Measurements from ENCODE around the gene ELAVL2.

The ELAVL2 gene

GRCh38 chr9:23747088-23748075 lies 78.7 kb downstream of the ELAVL2 start:
- ChIA-PET CTCF (no interaction called here), POLR2A (no interaction called here)
- DNase-seq (ENCODE audit: extremely low spot score): no peak
- TF ChIP-seq, protein P1, sequence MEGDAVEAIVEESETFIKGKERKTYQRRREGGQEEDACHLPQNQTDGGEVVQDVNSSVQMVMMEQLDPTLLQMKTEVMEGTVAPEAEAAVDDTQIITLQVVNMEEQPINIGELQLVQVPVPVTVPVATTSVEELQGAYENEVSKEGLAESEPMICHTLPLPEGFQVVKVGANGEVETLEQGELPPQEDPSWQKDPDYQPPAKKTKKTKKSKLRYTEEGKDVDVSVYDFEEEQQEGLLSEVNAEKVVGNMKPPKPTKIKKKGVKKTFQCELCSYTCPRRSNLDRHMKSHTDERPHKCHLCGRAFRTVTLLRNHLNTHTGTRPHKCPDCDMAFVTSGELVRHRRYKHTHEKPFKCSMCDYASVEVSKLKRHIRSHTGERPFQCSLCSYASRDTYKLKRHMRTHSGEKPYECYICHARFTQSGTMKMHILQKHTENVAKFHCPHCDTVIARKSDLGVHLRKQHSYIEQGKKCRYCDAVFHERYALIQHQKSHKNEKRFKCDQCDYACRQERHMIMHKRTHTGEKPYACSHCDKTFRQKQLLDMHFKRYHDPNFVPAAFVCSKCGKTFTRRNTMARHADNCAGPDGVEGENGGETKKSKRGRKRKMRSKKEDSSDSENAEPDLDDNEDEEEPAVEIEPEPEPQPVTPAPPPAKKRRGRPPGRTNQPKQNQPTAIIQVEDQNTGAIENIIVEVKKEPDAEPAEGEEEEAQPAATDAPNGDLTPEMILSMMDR (IDR thresholded peaks at IDR 0.05; ENCODE audit: control extremely low read depth, extremely low read depth, low read depth, missing control alignments): no peak

- ChIA-PET POLR2A (no interaction called here), CTCF (no interaction called here)
- DNase-seq (ENCODE audit: extremely low spot score): no peak
- TF ChIP-seq, protein P1 (IDR thresholded peaks at IDR 0.05; ENCODE audit: control extremely low read depth, extremely low read depth, low read depth, missing control alignments): no peak
Measured at GRCh38 chr9:23746317-23746716, 79.7 kb downstream of the ELAVL2 start.

- CTCF ChIA-PET: no interaction called here
- TF ChIP-seq, protein P1 (IDR thresholded peaks at IDR 0.05; ENCODE audit: control extremely low read depth, extremely low read depth, low read depth, missing control alignments): no peak
- POLR2A ChIA-PET: no interaction called here
- DNase-seq (ENCODE audit: extremely low spot score): no peak
Measured at GRCh38 chr9:23743036-23743435, 83.0 kb downstream of the ELAVL2 start.

DNA sequence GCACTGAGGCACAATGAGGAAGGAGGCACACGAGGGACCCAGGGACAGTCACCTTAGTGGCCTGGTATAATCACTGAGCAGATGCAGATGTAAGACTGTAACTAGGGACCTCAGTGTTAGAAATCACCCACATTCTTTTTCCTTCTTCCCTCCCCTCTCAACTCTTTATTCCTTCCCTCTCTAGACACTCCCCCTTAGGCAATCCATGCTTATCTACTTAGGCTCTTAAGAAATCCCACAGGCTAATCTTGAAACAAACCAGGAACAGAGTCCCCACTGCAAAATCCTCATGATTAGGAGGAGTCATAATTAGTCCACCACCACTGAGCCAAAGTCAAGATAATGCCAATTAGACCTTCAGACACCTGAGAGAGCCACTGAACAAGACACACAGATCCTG lies 84.7 kb downstream of the ELAVL2 start:
- CTCF ChIA-PET: no interaction called here
- TF ChIP-seq, protein P1 (IDR thresholded peaks at IDR 0.05; ENCODE audit: control extremely low read depth, extremely low read depth, low read depth, missing control alignments): no peak
- no peak for DNase-seq (ENCODE audit: extremely low spot score)
- POLR2A ChIA-PET: no interaction called here

- DNase-seq (ENCODE audit: extremely low spot score): no peak
- TF ChIP-seq, protein P1 (IDR thresholded peaks at IDR 0.05; ENCODE audit: control extremely low read depth, extremely low read depth, low read depth, missing control alignments): no peak
- ChIA-PET CTCF (no interaction called here), POLR2A (no interaction called here)
Measured at GRCh38 chr9:23740531-23740930, 85.5 kb downstream of the ELAVL2 start.

GRCh38 chr9:23739753-23740152 lies 86.3 kb downstream of the ELAVL2 start:
- CTCF ChIA-PET: no interaction called here
- POLR2A ChIA-PET: no interaction called here
- TF ChIP-seq, protein P1 (IDR thresholded peaks at IDR 0.05; ENCODE audit: control extremely low read depth, extremely low read depth, low read depth, missing control alignments): no peak

More at GRCh38 chr9:23739753-23740152, 86.3 kb downstream of the ELAVL2 start:
- no peak for DNase-seq (ENCODE audit: extremely low spot score)
